HG03439 (cell line): ENCODE results near the gene GGCX.
"Not testable (repeated sequence)": the region's sequence is repeated elsewhere in the genome, so short reads cannot be mapped to it uniquely, and the experiment has no call there.

Source experiments
- ATAC-seq: cut with Tn5 transposase; IDR thresholded peaks from one replicate; pipeline ENCODE4 v1.9.1; 2021; ENCODE audit warnings: mild to moderate bottlenecking, moderate library complexity; ENCODE audit not compliant: unreplicated experiment

Gene GGCX

DNA sequence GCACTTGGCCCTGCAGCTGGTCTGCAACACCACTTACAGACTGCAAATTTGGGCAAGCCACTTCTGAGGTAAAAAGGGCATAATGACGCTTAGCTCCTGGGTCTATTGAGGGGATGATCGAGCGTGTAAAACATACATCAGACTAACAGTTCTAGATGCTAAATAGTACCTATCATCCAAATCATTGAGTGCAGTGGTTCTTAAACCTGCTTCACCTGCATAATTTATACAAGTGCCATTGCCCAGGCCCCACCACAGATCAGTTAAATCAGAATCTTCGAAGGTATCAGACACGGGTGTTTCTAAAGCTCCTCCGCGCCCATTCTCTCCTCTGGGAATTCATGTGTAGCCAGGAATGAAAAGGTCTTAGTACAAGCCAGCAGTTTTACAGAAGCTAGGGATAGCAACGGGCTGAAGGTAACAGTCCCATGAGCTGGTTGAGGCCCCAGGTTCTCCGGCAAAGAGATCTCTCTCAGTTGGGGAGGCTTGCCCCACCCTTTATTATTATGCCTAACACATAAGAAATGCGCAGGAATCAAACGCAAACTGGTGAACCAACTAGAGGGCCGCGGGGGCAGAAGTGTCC lies 33.5 kb upstream of the GGCX start:
- no peak for ATAC-seq

DNA sequence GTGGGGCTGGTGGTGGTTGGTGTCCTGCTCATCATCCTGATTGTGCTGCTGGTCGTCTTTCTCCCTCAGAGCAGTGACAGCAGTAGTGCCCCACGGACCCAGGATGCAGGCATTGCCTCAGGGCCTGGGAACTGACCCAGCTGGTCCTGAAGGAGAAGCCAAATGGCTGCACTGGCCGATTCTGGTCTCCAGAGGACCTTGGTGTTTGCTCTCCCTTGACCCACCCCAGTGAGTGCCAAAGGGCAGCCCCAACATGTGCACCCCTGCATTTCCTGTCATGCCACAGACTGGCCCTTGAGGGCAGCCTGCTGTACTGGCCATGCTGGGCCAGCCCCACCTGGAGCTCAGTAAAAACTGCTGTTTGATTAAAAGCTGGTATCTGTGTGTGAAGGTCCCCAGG lies 31.7 kb upstream of the GGCX start:
- no peak for ATAC-seq

DNA sequence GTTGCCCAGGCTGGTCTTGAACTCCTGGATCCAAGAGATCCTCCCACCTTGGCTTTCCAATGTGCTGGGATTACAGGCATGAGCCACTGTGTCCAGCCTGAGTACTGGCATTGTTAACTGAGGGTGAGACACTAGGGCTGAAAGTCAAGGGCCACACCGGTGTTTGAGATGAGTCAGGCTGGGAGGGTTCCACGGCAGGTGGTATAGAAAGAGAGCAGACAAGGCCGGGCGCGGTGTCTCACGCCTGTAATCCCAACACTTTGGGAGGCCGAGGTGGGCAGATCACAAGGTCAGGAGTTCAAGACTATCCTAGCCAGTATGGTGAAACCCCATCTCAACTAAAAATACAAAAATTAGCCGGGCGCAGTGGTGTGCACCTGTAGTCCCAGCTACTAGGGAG lies 31.0 kb upstream of the GGCX start:
- not testable (repeated sequence) for ATAC-seq

DNA sequence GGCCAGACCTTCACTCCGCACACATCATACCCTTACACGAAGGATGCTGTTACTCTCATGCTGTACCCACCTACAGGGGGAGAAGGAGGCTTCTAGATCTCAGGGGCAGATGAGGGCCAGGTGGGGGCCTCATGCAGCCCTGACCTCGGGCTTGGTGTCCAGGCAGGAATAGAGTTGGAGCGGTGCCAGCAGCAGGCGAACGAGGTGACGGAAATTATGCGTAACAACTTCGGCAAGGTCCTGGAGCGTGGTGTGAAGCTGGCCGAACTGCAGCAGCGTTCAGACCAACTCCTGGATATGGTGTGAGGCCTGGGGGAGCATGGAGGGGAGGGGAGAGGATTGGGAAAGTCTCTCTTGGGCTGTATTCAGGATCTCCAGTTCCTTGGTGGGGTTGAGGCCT lies 30.3 kb upstream of the GGCX start:
- ATAC-seq, result no peak

DNA sequence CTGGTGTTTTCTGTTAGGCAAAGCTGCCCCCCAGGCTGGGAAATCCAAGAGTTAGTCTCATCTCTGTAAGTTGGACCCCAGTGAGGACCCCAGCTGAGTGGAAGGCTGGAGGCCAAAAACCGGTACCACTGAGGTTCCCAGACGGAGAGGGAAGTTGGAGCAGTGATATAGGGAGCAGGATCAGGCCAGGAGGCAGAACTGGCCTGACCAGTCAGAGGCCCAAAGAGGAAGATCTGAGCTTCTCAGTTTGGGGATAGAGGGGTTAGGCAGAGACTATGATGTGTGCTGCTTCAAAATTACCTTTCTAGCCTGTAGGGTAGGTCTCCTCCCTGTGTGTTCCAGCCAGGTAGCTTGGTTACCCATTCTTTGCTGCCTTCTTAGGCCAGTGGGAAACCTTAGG lies 29.7 kb upstream of the GGCX start:
- no peak for ATAC-seq

DNA sequence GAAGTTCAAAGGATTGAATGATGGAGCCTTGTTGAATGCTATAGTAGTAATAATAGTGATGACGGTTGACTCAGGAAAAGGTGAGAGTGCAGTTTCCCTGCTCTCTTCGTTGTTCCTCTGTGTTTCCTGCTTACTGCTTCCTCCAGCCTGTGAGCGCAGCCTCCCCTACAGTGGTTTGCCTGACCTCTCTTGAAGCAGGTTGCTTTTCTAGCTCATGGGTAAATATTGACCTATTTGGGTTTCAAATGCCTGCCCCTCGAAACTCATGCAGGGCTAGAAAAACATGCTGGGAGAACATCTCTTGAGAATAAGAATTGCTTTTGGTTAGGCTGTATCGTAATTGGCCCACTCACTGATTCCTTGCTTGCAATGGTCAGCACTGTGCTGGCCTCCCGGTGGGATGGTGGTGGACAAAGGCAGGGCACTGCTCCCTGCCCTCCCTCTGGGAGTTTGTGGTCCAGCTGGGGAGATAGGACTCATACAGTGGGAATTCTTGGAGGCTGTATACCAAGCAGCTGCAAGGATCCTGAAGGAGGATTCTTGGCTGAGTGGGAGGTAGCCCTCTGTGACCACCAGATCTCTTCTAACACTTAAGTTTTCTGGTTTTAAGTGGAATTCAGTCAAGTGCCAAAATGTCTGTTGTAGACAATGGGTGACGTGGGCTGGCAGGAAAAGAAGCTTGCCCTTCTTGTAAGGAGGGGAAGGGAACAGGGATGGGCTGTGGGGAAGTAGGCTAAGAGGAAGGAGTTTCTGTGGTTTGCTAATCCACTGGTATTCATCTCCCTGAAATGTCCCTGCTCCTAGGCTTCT lies 28.9 kb upstream of the GGCX start:
- ATAC-seq, result no peak

DNA sequence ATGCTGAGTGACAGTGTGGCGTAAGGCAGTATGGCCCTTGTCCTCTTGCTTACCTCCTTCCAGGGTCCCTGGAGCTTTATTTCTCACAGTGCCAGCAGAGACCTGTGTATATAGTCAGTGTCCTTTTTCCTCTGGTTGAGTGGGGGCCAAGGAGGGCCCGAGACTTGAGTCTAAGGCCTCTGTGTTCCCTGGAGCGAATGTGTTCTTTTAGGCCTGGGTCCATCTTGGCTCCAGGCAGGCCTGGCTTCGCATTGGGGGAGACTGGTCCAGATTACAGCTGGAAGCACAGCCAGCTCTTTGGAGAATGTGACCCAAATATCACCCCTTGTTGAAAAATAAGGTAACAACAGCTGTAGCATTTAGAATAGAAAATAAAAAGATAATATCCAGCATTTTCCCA lies 27.9 kb upstream of the GGCX start:
- no peak for ATAC-seq

DNA sequence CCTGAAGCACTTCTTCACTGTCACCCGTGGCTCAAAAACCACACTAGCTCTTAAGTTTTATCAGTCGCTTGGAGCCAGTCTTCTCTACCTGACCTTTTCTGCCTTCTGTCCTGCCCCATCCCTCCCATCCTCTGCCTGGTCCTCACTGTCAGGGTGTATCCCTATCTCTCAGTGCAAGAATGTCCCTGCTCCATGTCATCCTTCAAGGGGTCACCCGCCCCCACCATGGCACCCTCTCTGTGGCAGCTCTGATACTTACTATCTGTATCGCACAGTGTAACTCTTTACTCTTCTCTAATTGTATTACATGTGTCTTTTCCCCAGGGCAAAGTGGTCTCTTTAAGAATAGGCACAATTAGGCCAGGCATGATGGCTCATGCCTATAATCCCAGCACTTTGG lies 27.4 kb upstream of the GGCX start:
- ATAC-seq, result no peak

DNA sequence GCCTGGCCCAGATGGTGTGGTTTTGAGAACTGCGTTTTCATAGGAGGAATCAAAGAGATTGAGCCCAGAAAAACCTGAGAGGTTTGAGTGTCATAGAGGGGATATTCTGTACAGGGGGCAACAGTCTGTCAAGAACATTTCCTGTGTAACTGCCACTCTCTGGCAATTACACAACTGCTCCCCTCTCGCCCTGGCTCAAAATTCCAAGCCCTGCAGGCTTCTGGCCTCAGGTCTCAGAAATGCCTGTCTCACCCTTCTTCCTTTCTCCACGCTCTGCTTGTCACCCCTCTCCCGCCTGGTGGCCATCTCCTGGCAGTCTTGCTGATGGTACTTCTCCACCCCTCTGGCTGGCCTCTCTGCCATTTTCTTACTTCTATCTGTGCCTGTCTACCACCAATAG lies 26.9 kb upstream of the GGCX start:
- ATAC-seq, result no peak

DNA sequence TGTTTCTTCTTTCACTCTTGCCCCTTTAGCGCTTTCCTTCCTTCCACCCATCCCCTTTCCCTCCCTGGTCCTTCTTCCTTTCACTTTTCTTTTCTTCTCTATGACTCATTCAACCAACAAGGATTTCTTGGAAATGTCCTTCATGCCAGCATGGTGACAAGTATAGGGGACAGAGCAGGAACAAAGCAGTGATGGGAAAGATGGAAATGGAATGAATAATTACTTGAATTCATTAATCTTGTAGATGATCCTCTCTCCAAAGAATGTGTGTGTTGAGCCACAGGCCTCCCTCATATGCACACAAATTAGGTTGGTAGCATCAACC lies 24.4 kb upstream of the GGCX start:
- no peak for ATAC-seq

DNA sequence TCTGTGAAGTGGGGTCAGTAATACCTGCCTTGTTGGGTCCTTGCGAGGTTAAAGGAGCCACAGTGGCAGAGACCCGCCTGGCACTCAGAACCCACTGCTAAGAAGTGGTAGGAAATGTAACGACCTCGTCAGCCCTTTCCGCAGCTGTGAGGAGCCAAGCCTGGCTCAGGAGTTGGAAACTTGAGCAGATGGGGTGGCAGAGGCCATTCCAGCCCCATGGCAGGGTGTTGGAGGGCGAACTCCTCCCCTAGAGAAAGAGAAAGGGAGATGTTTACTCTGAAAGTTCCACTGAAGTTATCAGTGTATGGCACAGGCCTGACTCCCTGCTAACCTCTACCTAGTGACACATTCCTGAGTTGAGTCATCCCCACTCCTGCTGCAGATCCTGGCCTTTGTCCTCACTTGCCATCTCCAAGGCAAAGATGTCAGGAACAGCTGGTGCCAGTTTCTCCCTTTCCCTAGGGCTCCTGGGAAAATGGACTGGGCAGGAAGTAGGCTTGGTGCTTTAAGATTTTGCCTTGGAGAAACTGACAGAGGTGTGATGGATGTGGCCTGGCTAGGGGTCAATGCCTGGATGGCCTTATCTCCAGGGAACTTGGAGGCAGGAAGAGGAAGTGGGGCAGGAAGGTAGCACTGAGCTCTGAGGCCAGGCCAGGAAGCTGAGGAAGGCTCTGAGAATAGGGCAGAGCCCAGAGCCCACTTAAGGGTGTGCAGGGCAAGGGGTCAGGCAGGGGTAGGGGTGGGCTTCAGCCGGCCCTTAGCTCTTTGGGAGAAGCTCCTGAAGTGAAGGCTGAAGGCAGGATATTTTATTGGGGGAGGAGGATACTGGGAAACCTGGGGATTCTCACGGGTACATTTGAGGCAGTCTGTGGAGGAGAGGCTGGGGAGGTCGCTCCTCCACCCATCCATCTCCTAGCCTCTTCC lies 23.8 kb upstream of the GGCX start:
- peak; percentile 41 for ATAC-seq

DNA sequence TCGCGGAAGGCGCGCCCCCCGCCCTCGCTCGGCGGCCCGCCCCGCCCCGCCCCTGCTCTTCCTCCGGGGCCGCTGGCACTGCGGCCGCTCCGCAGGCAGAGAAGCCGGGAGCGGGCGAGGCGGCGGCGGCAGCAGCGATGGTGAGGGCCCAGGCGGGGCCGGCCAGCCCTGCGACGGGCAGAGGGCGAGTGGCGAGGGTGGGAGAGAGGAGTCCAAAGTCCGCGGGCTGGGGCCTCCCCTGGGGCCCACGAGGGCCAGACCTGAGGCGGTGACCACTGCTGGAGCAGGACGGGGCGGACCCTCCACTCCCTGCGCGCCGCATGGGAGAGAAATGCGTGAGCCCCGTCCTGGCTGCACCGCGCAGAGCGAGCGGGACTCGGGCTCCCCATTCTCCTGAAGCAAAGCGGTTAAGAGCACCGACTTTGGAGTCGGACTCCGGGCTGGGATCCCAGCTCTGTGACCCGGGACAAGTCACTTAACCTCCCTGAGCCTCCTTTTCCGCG lies 23.1 kb upstream of the GGCX start, which contains the start of gene VAMP5:
Gene VAMP5, plus strand, starts transcription at position 78 of the 503 bp plus-strand sequence. Its CDS starts 60 bp downstream, at position 138.
- no peak for ATAC-seq

DNA sequence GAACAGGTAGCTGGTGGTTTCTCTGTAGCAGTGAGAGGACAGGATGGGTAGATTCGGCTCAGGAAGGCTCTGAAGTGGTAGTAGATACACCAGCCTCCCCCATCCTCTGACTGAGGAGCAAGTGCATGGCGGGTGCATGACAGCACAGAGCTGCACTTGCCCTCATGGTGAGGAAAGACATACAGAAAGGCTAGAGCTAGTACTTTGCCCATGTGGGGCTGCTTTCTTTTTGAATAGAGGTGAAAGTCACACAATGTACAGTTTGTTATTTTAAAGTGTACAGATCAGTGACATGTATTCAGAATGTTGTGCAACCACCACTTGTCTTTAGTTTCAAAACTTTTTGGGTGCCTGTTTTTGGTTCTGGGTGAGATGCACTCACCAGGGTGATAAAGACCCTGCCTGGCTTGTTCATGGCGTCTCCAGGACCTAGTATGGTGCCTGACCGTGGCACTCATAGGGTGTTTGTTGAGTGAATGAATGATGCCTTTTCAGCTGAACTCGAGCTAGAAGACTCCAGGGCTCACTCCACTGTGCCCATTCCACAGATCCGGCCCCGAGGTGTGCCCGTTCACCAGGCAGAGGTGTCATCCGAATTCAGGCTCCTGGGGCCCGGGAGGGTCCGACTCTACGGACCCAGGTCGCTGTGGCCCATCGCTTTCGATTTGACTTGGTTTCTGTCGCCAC lies 22.5 kb upstream of the GGCX start:
- peak; percentile 63 for ATAC-seq

DNA sequence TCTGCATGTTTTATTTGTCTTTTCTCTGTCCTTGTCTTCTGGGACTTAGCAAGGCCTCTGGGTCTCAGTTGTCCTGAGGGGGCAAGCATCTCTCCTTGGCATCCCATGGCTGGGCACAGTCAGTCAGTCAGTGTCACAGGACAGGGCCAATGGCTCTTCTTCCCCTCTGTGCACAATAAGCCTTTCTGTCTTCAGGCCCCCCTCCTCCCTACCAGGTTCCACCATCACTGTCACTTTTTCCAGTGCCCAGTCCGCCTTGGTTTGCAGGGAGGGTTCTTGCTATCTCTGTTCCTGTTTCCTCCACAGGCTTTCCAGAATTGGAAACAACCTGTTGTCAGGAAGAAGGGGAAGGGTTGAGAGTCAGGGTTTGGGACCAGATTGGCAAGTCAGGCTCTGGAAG lies 21.2 kb upstream of the GGCX start:
- ATAC-seq, result no peak

DNA sequence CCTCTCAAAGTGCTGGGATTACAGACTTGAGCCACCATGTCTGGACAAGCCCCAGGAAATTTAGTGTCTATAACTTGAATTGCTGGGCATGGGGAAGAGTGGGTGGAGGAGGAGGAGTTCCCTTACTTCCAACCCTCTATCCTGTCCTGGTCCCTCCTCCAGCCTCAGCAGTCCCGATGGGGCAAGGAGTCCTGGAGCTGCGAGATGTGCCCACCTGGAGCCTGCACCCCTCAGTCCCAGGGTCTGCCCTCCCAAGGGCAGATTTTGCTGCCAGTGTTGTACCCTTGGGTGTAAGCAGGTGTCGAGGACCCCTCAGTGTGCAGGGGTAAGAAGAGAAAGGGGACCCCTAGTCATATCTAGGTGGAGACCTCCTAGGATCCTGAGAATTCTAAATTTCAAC lies 18.9 kb upstream of the GGCX start:
- no peak for ATAC-seq

DNA sequence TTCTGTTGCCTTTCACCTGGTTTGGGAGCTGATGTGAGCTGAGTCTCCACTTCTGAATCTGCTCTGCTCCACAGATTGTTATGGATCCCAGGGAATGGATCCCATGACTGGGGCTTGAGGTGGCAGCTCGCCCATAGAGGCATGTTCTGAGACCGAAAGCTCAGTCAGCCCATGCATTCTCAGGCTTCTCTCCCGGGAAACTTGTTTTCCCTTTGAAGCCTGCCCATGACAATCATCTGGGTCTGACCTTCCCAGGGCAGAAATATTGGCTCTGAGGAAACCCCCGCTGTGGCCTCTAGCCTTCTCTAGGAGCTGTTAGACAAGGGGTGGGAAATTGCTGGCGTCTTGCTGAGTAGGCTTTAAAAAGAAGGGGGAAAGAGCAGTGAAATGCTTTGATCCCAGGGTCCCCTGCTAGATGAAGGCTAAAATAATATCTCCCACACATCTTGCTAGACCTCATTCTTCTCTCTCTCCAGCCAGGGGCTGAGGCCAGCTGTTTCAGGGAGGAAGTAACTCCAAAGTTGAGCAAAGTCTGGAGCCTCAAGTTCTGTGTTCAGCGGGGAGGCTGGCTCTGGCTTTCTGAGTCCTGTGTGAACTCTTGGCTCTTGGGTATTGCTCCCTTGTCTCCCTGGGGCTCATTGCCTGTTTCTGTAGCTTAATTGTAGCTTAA lies 18.1 kb upstream of the GGCX start:
- no peak for ATAC-seq

DNA sequence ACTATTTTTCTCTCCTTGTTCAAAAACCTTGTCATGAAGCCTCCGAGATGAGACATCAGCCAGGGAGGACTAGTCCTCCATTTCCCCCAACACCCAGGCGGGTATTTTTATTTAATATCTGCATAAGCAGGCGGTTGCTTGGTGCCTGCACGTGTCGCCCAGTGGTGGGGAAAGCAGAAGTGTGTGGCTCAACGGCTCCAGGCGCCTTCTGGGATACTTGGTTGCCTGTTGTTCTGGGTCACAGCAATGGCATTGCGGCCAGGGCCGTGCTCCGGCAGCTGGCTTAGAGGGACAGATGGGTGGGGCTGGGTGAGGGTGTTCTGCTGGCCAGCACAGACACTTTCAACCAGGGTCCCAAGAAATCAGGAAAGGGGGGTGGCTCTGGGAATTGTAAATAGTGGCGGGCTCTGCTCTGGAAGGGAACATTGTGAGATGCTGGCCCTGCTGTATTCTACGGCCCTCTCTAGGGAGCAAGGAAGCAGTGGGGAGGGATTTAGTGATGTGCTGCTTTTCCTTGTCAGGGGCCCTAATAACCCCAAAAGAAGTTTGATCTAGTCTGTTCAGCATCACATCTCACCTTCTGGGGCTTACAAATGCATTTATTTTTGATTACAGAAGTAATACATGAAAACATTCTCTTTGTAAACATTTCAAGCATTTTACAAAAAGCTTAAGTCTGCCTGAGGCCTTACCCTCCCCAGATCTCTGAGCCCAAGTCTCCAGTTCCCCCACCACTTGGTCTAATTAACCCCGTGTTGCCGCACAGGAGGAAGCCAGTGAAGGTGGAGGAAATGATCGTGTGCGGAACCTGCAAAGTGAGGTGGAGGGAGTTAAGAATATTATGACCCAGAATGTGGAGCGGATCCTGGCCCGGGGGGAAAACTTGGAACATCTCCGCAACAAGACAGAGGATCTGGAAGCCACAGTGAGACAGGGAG lies 17.2 kb upstream of the GGCX start:
- no peak for ATAC-seq

DNA sequence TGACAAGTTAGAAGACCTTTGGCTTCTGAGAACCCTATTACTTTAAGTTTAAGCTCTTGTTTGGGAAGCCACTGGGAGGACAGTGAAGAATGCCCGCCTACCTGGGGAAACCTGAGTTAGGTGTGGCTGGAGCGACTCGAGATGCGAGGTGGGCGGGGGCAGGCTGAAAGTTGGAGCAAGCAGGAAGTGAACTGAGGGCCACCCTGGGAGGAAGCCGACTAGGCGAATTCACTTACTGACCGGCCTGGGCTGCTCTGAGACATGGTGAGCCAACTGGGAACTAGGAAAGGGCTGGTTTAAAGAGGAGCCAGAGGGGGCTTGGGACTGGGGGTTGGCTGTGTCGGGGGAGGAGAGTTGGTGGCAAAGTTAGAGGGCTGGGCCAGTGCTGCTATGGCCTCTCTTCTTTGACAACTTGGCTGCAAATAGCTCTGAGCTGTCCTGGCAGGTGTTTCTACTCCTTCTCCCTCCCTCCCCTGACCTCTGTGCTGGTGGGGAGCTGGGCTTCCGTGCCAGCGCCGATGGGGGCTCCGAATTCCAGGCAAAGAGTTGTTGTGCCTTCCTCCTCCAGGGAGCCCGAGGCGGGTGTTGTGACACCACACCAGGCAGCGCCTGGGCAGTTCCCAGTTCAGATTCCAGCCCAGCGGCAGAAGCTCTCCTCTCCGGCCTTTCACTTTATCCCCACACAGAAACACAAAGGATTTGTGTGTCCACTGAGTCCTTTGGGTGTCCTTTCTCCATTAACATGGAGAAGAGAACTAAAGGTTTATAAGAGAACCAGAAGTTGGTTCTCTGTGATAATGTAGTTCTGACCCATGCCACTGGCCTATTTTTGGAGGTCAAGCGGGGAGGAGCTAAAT lies 16.3 kb upstream of the GGCX start, which contains the start of gene VAMP8:
Gene VAMP8, plus strand, starts transcription at position 201 of the 857 bp plus-strand sequence. Its CDS starts 61 bp downstream, at position 262.
- ATAC-seq, result peak; percentile 76
